Mesothelial cell of epicardium (in vitro differentiated cells): ENCODE measurements around the gene FCHO2. TPM values are rescaled to one million over a fixed set of nuclear protein-coding genes. Genes with fewer than 3 reads are reported as not detected.

Source experiments
- DNase-seq, 2 experiments: peaks; one replicate each; pipeline ENCODE4 v3.0.0; 2021; ENCODE audit warnings: low spot score in 2 of 2; ENCODE audit not compliant: unreplicated experiment in 2 of 2
- H3K27ac Mint-ChIP-seq: 2 replicates; pipeline ENCODE4 v1.8.0; 2021; ENCODE audit warnings: mixed read lengths
- H3K27me3 Mint-ChIP-seq: 2 replicates; pipeline ENCODE4 v1.8.0; 2021; ENCODE audit warnings: low read depth, mixed read lengths
- H3K36me3 Mint-ChIP-seq: 2 replicates; pipeline ENCODE4 v1.8.0; 2021; ENCODE audit warnings: mixed read lengths
- H3K4me1 Mint-ChIP-seq: 2 replicates; pipeline ENCODE4 v1.8.0; 2021; ENCODE audit warnings: mixed read lengths
- H3K4me3 Mint-ChIP-seq: 2 replicates; pipeline ENCODE4 v1.8.0; 2021; ENCODE audit warnings: mild to moderate bottlenecking, moderate library complexity, mixed read lengths
- H3K9me3 Mint-ChIP-seq: 2 replicates; pipeline ENCODE4 v1.8.0; 2021; ENCODE audit warnings: mixed read lengths
- total RNA-seq: library from RNA; stranded (reverse); gene quantifications from 3 replicates; pipeline ENCODE4 v1.2.1, GENCODE V29; 2021
- TF ChIP-seq, protein P1 (sequence below): fragments of 200-600 bp; sonication (generic); IDR thresholded peaks from one replicate; pipeline ENCODE4 v1.5.0; 2021; ENCODE audit warnings: antibody characterized with exemption; ENCODE audit not compliant: unreplicated experiment

The FCHO2 gene
- total RNA-seq, 1 donor from 2014 or later = 28.7 TPM

DNA sequence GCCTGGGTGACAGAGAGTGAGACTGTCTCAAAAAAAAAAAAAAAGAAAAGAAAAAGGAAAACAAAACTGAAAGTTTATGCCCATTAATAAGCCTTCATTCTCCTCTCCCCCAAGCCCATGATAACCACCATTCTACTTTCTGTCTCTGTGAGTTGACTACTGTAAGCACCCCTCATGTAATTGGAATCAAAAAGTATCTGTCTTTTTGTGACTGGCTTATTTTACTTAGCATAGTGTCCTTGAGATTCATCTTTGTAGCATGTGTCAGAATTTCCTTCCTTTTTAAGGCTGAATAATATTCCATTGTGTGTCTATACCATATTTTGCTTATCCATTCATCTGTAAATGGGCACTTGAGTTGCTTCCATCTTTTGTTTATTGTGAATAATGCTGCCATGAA is 150.5 kb downstream of the FCHO2 start:
- H3K36me3 Mint-ChIP-seq = no peaks in the 10 kb centered on the region
- H3K9me3 Mint-ChIP-seq = peaks cover 29% of the 10 kb centered on the region
- no peaks in the 10 kb centered on the region for H3K4me1 Mint-ChIP-seq
- DNase-seq = no peak
- no peak overlapping the region for H3K4me3 Mint-ChIP-seq
- no peaks in the 10 kb centered on the region for H3K27me3 Mint-ChIP-seq
- TF ChIP-seq, protein P1, sequence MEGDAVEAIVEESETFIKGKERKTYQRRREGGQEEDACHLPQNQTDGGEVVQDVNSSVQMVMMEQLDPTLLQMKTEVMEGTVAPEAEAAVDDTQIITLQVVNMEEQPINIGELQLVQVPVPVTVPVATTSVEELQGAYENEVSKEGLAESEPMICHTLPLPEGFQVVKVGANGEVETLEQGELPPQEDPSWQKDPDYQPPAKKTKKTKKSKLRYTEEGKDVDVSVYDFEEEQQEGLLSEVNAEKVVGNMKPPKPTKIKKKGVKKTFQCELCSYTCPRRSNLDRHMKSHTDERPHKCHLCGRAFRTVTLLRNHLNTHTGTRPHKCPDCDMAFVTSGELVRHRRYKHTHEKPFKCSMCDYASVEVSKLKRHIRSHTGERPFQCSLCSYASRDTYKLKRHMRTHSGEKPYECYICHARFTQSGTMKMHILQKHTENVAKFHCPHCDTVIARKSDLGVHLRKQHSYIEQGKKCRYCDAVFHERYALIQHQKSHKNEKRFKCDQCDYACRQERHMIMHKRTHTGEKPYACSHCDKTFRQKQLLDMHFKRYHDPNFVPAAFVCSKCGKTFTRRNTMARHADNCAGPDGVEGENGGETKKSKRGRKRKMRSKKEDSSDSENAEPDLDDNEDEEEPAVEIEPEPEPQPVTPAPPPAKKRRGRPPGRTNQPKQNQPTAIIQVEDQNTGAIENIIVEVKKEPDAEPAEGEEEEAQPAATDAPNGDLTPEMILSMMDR = no peak
- H3K27ac Mint-ChIP-seq = no peak overlapping the region

DNA sequence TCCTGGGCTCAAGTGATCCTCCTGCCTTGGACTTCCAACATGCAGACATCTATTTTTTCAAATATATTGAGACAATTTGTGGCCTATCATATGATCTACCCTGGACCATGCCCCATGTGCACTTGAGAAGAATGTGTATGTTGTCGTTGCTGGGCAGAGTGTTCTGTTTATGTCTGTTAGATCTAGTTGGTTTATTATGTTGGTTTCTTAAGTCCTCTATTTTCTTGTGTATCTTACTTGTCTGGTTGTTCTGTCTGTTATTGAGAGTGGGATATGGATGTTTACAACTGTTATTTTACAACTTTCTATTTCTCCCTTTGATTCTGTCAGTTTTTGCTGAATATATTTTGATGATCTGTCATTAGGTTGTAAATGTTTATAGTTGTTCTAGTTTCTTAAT is 154.3 kb downstream of the FCHO2 start:
- peaks cover 29% of the 10 kb centered on the region for H3K9me3 Mint-ChIP-seq
- no peak overlapping the region for H3K4me3 Mint-ChIP-seq
- DNase-seq = no peak
- H3K27ac Mint-ChIP-seq = no peak overlapping the region
- TF ChIP-seq, protein P1 = no peak
- no peaks in the 10 kb centered on the region for H3K36me3 Mint-ChIP-seq
- peaks cover 12% of the 10 kb centered on the region for H3K4me1 Mint-ChIP-seq
- H3K27me3 Mint-ChIP-seq = peaks cover 1% of the 10 kb centered on the region

DNA sequence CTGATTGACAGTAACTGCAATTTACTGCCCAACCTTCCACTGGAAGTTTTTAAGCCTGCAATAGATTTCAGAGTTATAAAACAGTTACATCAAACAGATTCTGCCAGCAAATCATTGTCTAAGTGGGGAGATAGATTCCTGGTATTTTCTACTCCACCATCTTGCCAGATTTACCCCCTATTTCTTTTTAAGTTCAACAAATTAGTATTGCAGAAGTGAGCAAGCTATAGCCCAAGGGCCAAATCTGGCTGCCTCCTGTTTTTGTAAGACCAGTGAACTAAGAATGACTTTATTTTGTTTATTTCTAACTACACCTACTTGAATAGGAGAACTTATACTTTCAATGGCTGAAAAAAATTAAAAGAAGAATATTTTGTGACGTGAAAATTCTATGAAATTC is 155.7 kb downstream of the FCHO2 start:
- TF ChIP-seq, protein P1 = no peak
- Mint-ChIP-seq H3K27me3 (peaks cover 4% of the 10 kb centered on the region), H3K27ac (no peak overlapping the region), H3K36me3 (no peaks in the 10 kb centered on the region), H3K4me3 (no peak overlapping the region), H3K4me1 (peaks cover 14% of the 10 kb centered on the region), H3K9me3 (peaks cover 29% of the 10 kb centered on the region)
- DNase-seq = no peak

DNA sequence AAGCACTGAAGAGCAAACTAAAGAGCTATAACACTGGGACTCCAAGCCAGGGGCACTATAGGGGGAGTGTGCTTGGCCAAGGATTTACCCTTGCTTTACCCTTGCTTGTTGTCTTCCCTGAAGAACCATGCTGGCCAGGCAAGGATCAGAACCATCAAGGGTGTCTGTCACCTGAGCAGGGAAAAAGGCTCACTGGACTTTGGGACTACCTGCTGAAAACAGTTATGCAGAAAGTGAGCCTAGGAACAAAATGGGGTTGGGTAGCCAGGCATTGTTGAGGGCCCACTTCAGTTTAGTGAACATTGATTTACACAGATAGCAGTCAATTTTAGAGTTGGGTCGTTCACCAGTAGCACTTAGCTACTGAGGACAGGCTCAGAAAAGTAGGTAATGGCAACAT is 156.5 kb downstream of the FCHO2 start:
- DNase-seq = no peak
- peaks cover 14% of the 10 kb centered on the region for H3K4me1 Mint-ChIP-seq
- H3K27ac Mint-ChIP-seq = no peak overlapping the region
- peaks cover 12% of the 10 kb centered on the region for H3K27me3 Mint-ChIP-seq
- H3K36me3 Mint-ChIP-seq = no peaks in the 10 kb centered on the region
- peaks cover 33% of the 10 kb centered on the region for H3K9me3 Mint-ChIP-seq
- no peak overlapping the region for H3K4me3 Mint-ChIP-seq
- TF ChIP-seq, protein P1 = no peak

DNA sequence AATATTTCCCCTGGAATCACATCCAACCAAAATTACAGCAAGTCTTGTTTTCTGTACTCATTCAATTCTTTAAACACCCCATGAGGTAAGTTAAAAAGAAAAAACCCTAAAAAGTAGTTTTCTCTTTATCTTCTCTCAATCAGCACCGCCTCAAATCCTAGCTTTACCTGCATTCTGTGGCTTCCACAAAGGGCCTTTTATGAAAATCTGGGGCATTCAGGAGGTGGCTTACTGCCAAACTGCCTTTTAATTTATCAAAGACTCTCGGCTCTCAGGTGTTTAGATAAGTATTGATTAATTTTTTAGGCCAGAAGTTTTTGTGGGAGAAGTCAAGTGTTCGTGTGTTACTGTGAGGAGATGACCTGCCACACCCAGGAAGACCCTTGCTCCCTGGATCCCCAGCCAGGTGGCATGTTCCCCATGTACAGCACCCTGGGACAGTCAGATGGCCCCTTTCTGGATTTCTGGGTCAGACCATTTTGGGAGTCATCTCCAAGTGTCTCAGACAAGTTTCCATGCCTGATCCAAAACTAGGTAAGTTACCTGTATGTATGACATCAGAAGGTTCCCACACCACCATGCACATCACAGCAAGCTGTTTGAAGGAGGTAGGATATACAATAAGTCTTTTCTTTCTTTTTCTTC is 158.3 kb downstream of the FCHO2 start:
- Mint-ChIP-seq H3K9me3 (peaks cover 18% of the 10 kb centered on the region), H3K27ac (no peak overlapping the region), H3K36me3 (no peaks in the 10 kb centered on the region), H3K4me1 (peaks cover 14% of the 10 kb centered on the region), H3K27me3 (peaks cover 19% of the 10 kb centered on the region), H3K4me3 (no peak overlapping the region)
- TF ChIP-seq, protein P1 = no peak
- no peak for DNase-seq
